GM18508 (cell line): ENCODE measurements around the gene SLC25A4.

Experiments used
- ATAC-seq: cut with Tn5 transposase; IDR thresholded peaks from one replicate; pipeline ENCODE4 v1.9.1; 2021; ENCODE audit warnings: moderate number of reproducible peaks; ENCODE audit not compliant: insufficient read depth, unreplicated experiment

Gene SLC25A4

DNA sequence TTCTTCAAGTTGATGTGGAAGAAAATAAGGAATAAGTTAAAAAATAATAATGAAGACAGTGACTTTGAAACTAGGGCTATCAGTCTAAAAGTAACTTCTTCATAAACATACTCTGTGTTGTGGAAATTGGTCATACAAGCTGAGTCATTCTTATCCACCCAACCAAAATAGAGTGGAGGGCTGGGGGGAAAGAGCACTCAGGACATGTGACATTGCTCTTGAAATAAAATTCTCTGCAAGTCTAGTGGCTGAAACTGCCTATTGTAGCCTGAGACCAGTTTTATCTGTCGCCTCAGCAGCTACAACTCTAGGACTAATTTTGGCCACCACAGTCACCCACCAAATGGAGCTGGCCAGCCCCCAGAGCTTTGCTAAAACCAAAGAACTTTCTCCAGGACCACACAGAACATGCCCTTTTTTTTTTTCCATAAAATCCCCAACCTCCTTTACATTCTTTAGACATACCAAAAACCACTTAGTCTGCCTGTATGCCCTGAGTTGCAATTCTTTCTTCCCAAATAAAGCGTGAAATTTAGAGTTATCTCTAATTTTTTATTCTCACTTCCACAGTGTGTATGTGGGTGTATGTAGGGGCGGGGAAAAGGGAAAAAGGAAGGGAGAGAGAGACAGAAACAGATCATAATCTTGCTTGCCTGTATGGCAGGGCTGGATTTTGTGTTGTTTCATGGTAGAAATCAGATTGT is 23.0 kb upstream of the SLC25A4 start:
- ATAC-seq, result no peak

DNA sequence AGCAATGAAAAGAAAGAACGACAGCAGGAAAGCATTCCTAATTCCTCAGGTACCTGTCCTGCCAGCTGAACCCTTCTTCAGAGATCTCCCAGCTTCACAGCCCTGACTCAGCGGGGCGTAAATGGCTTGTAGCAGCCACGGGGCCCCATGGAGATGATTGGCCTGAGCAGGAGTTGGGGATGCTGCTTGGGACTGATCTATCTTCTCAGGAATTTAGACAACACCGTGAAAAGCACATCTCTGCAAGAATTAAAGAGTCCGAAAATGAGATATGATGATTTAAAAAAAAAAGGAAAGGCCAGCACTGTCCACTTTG is 22.5 kb upstream of the SLC25A4 start:
- ATAC-seq, result no peak

DNA sequence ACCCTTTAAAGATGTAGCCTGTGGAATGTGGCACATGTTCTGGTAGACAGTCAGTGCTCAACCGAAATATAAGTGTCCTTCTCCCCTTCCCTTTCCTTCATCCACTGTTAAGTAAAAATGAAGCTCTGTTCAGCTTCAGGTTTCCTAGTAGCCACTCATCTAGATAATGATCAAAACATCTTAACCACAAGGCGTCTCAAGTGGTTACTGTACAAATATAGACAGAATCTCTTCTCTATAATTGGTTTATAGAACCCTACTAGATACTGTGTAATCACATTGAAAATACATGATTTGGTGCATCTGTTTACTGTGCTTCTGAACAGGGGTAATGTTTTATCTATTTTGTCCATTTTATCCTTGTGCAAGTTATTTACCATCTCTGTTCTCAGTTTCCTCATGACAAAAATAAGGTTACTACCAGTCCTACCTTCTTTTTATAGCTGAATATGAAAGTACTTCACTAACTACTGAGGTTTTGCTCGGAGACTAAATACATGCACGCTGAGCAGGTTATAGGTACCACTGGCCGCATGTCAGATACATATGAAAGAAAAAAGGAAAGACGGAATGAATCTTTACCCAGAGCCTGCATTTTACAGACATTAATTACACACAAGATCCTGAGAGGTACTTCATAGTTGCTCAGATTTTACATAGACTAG is 20.3 kb upstream of the SLC25A4 start:
- ATAC-seq, result no peak

DNA sequence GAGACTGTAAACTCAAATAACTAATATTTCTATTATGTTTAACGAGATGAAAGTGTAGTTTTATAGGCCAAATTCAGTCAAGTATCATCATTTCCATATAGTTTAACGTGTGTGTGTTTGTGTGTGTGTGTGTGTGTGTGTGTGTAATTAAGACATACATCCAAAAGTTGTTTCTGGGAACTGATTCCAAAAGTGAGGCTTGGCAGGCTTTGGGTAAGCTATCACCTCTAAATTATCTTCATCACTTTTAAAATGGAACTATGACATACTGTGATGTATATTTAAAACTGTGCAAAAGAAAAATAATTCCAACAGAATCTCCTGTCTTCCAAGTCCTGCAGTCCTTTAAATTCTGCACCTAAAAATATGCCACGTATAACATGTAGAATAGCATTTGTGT is 19.1 kb upstream of the SLC25A4 start:
- no peak for ATAC-seq

DNA sequence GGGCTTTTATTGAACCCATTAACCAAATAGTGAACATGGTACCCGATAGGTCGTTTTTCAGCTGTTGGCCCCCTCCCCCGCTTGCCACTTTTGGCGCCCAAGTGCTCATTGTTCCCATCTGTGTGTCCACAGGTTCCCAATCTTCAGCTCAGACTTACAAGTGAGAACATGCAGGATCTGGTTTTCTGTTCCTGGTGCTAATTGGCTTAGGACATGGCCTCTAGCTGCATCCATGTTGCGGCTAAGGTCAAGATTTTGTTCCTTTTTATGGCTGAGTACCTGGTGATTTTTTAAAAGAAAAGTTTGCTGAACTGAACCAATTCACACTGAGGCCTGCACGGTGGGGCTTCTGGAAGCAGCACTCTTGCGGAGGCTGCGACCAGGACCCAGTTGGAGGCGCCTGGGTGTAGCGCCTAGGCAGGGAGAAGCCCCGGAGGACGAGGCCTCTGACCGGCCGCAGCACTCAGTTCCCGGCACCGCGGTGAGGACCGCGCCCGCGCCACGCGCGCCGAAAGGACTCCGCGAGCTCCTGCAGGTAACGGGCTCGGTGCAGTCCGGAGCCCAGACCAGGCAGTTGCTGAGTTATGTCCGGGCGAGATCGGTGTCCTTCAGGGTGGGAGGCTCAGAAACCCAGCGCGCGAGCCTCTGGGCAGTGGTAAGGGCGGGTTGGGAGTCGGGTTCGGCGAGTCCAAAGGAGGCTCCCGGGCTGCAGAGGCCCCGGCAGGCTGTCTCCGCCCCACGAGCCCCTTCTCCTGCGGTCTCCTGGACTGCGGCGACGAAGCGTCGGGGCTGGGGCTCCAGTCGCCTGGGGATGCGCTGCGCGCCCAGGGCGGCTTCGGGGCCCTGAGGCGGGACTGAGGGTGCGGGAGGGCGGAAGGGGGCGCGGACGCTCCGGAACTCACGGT is 15.8 kb upstream of the SLC25A4 start:
- ATAC-seq, result no peak

DNA sequence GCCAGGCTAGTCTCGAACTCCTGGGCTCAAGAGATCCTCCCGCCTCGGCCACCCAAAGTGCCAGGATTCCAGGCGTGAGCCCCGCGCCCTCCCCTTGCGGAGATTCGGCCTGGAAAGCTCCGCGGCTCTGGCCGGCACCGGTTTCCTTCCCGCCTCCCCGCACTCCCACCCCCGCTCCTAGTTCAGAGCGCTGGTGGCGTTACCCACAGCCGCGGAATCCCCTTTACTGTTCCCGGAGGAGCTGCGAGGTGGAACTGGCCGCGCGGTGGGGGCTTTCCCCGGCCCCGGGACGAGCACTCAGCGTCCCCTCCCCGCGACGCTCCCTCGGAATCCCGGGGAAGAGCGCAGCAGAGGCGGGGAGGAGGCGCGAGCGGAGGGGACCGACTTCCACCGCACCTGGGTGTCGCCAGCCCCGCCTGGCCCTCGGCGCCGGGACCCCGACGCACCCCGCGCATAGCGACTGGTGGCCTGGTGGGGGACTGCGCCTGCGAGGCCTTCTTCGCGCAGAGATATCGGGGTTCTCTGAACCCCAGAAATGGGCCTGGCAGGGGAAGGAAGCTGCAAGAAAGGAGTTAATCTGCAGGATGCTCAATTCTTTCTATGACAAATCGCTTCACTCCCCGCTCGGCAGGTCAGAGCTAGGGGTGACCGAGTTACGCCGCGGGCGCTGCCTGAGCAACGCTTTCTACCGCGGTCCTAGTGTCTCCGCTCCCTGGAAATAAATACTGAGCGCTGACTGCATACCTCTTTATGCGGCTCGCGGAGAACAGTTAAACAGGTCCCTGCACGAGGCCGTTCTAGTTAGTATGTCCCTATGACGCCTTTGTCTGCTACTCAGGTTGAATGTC is 14.6 kb upstream of the SLC25A4 start:
- ATAC-seq, result no peak

DNA sequence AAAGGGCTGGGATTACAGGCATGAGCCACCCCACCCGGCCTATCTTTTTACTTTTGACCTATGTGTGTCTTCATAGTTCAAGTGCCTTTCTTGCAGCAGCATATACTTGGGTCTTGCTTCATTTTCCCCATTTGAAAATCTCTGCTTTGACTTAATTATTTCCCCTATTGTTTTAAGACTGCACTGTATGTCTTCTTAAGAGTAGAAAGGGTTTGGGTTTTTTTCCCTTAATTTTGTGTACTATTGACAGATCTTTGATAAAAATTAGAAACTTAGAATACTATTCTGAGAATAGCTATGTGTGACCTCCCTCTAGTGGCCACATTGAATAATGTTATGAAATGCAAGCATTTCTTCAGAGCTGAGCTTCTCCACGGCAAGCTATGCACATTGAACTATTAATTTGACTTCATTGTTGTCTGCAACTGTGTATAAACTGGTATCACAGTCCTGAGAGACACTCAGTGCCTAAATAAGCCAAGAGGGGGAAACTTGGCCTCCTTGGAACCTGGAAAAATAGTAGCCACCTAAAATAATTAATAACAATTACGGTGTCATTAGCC is 8.7 kb upstream of the SLC25A4 start:
- ATAC-seq, result no peak

DNA sequence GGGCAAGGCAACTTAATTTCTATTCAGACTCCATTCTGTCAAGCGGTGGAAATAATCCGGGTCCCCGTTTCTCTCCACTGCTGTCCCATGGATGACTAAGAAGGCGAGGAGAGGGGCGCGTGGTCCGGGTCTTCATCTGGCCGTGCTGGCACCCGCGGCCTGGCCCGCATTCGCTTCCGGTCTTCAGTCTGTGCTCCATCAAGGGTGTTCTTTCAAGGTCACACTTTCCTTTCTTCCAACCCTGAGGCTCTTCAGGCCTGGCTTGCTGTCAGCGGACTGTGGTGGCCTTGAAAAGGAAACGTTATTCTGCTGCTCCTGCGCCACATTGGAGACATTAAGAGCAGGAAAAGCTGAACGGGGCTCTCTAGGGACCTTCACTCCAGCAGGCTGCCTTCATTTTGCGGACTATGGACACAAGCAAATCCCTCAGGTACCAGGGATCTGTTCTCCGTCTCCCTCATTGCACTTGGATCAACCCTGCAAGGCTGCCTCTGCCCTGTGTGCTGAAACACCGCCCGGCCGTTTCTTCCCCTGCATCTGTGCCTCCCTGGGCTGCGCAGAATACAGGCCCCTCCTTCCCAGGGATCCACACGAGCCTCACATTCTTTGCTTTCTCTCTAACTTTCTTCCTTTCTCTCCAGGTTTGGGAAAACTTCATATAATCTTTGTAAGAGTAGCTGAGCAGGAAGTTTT is 5.7 kb upstream of the SLC25A4 start:
- no peak for ATAC-seq

DNA sequence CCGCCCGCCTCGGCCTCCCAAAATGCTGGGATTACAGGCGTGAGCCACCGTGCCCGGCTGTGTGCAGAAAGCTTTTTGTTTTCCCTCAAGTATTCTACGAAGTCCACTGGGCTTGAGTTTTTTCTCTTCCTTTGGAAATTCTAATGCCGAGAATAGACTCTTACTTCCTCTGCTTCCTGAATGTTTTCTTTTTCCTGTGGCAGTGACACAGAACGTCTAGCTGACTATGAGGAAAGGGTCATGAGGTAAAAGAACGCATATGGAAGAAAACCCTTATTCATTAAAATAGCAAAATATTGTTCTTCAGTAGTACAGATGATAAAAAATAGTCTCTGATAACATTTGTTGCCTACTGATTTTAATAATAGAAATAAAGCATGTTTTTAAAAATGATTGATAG is 4.9 kb upstream of the SLC25A4 start:
- no peak for ATAC-seq

DNA sequence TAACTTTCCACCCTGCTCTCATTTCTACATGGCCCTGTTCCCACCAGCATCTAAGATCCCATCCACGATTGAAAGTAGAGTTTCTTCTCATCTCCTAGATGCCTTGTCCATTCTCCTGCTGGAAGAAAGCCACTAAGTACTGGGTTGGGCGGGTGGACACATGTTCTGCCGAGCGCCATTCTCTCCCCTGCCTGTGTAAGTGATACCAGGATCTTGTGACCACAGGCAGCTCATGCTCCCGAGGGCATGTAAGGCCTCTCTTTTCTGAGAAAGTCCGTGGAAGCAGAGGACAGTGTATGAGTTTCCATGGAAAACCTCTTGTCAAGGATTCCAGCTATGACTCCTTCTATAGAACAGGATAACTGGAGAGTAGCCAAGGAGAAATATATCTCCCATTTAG is 3.3 kb upstream of the SLC25A4 start:
- no peak for ATAC-seq

DNA sequence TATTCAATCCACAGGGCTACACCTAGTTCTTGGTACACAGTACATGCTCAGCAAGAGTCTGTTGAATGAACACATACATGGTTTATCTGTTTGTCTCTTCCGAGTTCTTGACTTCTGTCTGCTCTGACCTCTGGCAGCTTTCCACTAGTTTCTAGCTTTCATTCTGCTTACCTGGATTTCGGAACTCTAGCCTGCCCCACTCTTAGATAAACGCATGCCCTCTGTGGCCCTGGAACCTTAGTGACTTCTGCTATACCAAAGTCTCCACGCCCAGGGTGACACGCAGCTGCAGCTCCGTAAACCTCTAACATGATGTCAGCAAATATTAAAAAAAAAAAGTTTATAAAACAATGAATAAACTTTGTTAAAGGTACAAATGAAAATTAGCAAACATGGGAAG is 1.3 kb upstream of the SLC25A4 start:
- ATAC-seq, result no peak

DNA sequence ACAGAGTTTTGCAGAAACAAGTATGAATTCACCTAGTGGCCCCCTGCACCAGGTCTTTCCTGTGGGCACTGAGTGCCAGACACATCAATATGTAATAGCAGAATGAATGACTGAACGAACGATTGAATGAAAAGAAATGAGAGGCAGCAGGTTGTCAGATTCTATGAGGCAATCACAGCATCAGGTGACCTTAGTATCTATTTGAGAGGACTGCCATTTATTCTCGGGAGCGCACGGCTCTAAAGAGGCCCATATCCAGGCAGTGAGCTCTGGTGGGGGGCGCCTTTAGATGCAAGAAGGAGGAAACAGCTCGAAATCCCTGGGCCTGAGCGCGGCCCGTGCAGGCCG is 528 bp upstream of the SLC25A4 start:
- peak; percentile 19 for ATAC-seq

DNA sequence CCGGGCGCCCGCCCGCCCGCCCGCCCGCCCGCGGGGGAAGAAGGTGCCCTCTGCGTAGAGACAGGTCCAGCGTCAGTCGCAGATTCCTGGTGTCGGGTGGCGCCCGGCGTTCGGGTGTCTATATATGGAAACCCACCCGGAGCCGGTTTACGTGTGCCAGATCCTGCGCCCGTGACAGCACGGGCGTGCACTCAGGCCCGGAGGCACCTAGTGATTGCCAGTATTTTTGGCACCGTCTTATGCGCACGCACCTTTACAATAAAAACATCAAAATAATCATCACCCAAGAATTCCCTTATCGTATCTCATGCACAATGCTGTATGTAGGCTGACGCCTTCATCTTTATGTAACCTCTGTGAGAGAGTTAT is 519 bp downstream of the SLC25A4 start:
- peak; percentile 11 for ATAC-seq

DNA sequence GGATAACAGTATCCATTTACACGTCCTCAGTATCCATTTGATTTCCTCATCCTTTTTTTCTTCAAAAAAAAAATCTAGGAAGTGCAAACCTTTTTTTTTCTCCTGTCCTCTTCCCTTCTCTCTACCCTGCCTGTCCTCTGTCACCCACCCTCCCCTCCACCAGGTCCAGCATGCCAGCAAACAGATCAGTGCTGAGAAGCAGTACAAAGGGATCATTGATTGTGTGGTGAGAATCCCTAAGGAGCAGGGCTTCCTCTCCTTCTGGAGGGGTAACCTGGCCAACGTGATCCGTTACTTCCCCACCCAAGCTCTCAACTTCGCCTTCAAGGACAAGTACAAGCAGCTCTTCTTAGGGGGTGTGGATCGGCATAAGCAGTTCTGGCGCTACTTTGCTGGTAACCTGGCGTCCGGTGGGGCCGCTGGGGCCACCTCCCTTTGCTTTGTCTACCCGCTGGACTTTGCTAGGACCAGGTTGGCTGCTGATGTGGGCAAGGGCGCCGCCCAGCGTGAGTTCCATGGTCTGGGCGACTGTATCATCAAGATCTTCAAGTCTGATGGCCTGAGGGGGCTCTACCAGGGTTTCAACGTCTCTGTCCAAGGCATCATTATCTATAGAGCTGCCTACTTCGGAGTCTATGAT is 1.7 kb downstream of the SLC25A4 start:
- no peak for ATAC-seq

DNA sequence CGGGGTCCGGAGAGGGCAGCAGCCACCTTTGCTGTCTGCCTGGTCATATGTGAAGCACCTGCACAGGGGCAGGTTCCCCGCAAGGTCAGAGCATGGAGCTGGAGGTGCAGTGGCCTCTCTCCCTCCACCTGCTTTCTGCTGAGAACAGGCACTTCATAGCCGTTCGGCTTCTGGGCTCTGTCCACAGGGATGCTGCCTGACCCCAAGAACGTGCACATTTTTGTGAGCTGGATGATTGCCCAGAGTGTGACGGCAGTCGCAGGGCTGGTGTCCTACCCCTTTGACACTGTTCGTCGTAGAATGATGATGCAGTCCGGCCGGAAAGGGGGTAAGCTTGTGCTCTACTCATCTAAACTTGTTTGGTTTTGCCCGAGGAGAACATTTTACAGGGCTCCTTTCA is 2.5 kb downstream of the SLC25A4 start:
- ATAC-seq, result no peak

DNA sequence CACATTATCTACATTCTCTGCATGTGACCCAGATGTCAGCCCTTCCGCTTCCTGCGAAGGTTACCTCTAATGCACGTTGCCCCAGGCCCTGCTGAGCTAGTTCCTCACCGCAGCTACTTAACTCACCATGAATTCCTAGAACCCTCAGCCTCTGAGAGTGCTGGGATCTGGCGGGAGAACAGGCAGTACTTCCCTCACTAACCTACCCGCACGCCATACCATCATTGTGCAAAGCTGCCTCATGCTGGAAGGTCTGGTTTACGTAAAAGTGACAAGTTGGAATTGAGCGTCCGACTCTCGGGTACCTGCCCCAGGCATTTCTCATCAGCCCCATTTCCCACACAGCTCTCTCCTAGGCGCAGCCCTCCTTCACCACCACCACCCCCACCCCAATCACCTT is 6.3 kb downstream of the SLC25A4 start:
- ATAC-seq, result no peak

DNA sequence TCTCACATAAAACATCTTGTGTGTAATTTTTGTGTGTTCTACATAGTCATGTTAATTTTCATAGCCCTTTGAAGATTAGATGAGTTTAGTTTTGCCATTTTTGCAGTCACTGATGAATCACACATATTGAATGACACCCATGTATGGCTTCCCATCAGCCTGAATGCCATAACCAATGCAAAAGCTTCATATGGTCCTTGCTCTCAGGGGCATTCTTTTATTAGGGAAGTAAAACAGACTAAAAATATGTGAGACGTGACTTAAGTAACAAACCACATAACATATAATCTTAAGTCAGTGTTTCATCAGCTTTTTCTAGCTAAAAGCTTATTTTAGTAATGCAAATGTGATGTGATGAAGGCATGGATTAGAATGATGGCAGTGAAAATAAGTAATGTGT is 8.2 kb downstream of the SLC25A4 start:
- ATAC-seq, result no peak

DNA sequence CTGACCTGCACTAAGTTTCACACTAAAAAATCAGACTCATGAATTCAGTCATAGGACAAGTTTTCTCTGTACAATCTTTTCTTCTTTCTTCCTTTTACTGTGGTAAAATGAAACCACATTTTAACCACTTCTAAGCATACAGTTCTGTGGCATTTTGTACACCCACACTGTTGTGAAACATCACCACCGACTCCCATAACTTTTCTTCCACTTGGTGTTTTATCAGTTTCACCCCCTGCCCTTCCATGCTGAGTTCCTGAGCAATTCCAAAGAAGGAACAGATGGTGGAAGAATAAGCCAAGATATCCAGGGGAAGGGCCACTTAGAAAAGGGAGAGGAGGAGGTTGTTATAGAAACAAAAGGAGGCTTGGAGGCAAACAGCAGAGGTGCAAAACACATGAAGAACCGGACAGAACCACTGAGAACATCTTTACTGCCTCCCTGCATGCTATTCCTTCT is 22.6 kb downstream of the SLC25A4 start:
- peak; percentile 96 for ATAC-seq

DNA sequence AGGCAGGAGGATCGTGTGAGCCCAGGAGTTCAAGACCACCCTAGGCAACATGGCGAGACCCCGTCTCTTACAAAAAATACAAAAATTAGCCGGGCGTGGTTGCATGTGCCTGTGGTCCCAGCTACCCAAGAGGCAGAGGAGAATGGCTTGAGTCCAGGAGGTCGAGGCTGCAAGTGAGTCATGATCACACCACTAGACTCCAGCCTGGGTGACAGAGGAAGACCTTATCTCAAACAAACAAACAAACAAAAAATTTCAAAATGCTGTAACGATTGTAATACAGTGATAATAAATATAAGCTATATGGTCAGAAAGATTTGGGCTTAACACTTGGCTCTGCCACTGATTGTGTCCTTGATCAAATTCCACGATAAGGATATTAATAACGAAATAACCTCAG is 24.2 kb downstream of the SLC25A4 start:
- no peak for ATAC-seq
